GM15510 (cell line): ENCODE data around the gene HSDL2.

Source experiments
- POLR2A ChIP-seq: IDR thresholded peaks from 3 replicates; pipeline ENCODE4 v1.6.1; 2011; ENCODE audit warnings: borderline replicate concordance; ENCODE audit not compliant: insufficient read length; ENCODE audit errors: extremely low read depth

HSDL2 gene

DNA sequence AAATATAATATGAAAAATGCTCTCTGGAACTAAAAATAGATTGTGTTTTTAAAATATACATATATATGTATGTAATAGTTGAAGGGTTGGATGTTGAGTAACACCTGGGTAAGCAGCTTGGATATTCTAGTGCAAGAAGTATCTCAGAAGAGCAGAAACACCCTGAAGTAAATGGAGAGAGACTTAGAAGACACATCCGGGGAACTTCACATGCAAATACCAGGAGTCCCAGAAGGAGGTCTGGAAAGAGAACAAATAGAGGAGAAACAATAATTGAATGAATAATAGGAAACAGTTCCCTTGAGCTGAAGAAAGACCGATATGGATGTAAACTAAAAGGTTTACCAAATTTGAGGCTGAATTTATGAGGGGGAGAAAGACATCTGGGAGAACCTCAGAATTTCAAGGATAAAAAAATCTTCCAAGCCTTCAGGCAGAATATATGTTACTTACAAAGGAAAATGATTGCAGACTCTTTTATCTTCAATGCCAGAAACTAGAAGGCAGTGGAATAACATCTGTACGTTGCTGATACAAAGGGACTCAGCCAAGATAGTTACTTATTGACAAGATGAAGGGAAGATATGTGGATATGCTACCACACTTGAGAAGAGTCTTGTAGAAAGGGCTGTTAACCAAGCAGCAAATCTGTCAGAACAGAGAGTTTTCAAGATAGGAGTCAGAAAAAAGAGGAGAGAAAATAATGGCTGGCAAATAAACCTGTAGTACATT is 42.7 kb downstream of the HSDL2 start:
- TF ChIP-seq POLR2A = no peak

DNA sequence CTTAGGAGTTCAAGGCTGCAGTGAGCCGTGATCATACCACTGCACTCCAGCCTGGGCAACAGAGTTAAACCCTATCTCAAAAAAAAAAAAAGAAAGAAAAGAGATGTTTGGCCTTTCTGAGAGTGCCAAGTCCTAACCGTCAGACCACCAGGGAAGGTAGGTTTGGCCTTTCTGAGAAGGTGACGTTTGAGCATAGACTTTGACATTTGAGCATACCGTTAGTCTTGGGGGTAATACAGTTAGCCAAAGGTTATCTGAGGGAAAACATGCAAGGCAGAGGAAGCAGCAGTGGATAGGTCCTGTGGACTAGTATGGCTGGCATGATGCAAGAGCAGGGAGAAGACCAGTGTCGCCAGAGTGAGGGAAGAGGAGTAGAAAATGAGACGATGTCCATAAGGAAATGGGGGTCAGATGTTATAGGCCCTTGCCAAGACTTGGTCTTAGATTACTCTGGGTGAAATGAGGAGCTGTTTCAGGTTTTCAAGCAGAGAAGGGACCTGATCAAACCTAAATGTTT is 50.2 kb downstream of the HSDL2 start:
- TF ChIP-seq POLR2A = no peak

DNA sequence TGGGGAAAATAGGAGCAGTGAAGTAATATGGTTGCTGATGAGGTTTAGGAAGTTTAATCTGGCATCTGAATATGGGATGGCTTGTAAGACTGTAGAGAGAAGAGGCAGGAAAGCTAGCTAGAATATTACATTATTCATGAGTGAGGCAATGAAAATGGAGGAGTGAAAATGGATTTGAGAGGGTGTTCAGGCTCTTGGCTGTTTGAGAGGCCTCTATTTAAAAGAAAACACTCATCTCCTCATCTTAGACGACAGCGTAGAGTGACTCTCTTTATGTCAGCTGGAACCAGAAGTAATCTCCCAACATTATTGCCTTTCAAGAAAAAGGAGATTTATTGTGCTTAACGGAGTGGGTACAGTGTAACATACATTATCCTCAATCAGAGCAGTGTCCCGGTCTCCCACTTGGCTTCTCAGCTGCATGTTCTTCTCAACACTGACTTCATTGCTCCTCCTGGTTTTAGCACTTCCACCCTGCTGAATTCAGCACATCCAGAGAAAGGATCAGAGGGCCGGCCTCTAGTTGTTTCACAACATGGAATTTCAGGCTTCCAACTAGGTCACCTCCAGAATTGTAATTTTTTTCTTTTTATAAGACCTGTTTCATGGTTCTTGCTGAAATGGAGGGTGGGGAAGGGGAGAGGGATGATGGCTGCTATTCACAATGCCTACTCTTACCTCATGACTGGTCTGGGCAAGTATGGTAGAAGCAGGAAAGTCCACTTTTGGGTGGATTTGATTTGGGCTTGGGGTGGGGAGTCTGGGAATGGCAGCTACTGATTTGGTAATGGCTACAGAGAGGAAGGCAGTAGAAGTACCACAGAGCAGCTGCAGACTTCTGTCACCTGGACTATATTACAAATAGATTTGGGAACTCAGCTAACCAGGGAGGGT is 53.8 kb downstream of the HSDL2 start:
- TF ChIP-seq POLR2A = no peak

DNA sequence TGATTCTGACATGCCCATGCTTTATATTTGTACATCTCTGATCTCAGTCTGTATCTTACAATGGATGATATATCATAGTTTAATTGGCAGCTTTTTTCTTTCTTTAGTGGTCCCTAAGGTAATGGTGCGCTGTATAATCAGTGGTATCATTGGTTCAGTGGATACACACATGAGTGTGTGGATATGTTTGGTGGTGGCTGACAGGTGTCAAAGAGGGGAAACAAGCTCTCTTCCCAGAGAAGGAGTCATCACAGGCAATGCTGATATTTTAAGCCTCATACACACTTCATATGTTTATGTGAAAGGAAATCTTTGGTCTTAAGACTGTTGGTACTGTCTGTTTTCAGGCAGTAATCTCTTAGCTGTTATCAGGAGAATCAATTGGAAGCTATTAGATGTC is 54.6 kb downstream of the HSDL2 start:
- no peak for TF ChIP-seq POLR2A

DNA sequence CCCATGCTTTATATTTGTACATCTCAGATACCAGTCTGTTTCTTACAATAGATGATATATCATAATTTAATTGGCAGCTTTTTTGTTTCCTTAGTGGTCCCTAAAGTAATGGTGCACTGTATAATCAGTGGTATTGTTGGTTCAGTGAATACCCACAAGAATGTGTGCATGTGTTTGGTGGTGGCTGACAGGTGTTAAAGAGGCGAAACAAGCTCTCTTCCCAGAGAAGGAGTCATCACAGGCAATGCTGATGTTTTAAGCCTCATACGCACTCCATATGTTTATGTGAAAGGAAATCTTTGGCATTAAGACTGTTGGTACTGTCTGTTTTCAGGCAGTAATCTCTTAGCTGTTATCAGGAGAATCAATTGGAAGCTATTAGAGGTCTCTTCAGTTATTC is 57.5 kb downstream of the HSDL2 start:
- no peak for TF ChIP-seq POLR2A

DNA sequence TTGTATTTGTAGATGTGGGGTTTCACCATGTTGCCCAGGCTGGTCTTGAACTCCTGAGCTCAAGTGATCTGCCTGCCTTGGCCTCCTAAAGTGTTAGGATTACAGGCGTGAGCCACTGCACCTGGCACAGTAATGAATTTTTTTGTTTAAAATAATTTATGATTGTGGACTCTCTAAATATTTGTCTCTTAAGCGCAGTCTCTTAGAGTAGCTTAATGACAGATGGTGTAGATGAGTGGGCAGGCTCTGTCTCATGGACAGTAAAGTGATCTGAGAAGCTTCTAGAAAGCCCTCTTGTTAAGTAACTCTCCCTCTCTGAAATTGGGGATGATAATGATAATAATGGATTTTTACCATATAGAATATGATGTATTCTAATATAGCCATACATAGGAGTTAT is 59.3 kb downstream of the HSDL2 start:
- TF ChIP-seq POLR2A = no peak

DNA sequence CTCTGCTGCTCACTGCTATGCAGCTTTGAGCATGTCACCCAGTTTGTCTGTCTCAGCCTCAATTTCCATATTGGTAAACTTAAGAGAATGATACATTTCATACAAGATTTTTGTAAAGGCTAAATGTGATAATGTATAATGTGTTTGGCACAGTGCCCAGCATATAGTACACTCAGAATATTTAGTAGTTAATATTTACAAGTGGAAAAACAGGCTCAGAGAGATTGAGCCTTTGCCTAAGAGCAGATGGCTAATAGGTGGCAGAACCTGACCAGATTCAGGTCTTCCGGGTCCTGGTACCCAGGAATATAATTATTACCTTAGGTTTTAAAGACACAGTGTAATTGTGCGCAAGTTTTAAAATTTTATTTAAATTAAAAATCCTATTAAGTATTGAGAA is 59.9 kb downstream of the HSDL2 start:
- TF ChIP-seq POLR2A = no peak

DNA sequence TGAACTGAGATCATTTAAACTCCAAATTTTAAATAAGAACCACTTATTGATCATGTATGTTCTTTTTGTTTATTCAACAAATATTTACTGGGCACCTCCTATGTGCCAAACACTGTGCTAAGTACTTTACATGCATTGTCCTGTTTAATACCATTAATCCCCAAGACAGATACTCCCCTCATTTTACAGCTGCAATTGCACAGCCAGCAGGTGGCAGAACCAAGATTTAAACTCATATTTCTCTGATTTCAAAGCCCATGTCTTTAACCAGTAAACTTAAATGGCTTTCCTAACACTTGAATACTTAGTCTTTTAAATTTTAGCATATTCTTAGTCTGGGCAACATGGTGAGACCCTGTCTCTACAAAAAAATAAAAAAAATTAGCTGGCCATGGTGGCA is 63.3 kb downstream of the HSDL2 start:
- no peak for TF ChIP-seq POLR2A

DNA sequence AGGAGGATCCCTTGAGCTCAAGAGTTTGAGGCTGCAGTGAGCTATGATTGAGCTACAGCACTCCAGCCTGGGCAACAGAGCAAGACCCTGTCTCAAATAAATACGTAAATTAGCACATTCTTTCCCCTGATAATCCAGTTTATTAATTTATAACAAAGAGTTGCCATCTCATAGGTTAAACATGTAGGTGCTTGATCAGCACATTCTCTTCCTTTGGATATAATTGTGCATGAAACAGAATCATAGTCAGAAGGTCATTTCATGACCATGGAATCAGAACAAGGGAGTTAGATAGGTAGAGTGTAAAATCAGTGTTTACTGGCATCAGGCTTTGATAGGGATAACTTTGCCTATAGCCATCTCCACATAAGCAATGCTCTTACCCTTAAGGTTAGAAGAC is 63.7 kb downstream of the HSDL2 start:
- TF ChIP-seq POLR2A = no peak

DNA sequence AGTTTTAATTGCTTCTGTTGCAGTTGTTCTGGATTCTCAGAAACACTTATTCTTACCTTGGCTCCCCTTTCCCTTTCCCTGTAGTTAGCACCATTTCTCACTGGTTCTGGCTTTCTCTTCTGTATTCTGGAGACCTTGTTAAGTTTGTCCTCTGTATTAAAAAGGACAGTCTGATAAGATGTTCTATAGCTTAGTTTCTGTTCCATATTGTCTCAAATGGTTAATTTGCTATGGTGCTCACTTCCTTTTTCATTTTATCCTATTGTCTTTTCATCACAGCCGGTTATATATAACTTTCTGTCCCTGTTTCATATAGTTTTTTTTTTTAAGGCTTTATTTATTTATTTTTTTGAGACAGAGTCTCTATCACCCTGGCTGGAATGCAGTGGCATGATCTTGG is 65.3 kb downstream of the HSDL2 start:
- TF ChIP-seq POLR2A = no peak

DNA sequence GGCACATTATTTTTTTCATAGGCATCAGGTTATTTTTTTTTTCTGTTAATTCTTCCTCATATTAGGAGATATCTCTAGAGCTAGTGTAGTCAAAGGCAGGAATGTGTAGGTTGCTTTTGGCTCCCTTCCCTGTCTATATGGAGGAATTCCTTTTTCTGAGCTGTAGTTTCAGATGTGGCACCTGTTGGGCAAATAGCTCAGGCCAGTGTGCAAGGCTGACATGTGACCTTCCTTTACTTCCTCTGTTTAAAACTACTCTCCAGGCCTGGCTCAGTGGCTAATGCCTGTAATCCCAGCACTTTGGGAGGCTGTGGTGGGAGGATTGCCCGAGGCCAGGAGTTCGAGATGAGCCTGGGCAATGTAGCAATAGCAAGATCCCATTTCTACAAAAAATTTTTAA is 66.2 kb downstream of the HSDL2 start:
- no peak for TF ChIP-seq POLR2A

DNA sequence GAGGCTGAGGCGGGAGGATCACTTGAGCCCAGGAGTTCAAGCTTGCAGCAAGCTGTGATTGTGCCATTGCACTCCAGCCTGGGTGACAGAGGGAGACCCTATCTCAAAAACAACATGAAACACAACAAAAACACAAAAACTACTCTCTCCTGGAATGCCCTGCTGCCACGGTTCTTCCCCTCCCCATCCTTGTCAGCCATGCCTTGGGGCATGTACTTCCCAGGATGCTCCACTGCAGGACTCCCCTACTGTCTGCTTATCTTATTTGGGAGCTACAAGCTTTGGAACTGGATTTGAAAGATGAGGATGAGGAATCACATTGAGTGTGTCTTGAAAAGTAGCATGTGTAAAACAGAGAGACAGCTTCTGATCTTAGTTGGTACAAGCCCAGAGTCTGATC is 66.6 kb downstream of the HSDL2 start:
- no peak for TF ChIP-seq POLR2A

DNA sequence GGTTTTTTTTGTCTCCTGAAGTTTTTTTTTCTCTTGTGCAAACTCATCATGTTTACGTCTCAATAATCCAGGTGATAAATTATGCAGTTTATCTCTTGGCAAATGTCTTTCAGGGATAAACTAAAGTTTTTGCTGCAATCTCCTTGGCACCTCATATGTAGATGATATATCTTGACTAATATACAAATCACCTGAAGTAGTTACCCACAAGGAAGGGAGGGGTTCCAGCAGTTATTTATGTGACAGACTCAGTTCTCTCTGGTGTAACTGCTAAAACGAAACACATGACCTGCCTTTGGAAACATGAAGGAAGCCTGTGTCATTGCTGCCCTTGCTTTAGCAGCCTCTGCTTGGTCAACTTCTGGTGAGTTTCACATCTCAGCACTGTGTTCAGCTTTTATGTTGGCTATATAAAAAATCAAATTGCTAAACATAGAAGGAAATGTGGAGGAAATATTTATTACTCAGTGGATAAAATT is 67.4 kb downstream of the HSDL2 start:
- no peak for TF ChIP-seq POLR2A

DNA sequence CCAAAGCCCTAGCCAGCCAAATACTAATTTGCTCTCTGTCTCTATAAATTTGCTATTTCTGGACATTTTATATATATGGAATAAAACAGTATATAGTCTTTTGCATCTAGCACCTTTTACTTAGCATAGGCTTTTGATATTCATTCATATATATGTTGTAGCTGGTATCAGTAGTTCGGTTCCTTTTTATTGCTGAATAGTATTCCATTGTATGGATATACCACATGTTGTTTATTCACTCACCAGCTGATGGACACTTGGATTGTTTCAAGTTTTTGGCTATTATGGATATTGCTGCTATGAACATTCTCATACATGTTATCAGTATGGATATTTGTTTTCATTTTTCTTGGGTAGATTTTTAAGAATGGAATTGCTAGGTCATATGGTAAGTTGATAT is 82.9 kb downstream of the HSDL2 start:
- TF ChIP-seq POLR2A = no peak

DNA sequence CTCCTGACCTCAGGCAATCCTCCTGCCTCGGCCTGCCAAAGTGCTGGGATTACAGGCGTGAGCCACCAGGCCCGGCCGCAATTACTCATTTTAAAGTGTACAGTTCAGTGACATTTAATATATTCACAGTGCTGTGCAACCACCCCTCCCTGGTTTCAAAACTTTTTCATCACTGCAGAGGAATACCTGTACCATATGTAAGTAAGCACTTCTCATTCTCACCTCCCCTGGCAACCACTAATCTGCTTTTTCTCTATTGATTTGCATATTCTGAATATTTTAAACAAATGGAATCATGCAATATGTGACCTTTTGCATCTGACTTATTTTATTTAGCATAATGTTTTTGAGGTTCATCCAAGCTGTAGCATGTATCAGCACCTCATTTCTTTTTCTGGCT is 85.4 kb downstream of the HSDL2 start:
- no peak for TF ChIP-seq POLR2A

DNA sequence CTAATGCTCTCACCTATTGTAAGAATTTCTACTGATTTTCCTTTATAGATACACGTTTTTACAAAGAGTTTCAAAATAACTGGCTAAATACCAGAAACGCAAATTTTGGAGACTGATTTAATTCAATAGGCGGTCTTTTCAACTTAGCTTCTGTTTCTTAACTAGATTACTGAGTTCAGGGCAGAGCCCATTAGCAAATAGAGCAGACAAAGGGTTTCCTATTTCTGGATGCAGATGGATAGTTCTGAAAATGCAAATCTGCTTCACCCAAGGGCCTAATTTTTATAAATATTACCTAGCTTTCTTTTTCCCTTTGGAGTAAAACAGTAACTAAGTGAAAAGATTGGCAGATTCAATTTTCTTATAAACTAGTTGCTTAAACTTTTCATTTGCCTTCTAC is 93.1 kb downstream of the HSDL2 start:
- no peak for TF ChIP-seq POLR2A

DNA sequence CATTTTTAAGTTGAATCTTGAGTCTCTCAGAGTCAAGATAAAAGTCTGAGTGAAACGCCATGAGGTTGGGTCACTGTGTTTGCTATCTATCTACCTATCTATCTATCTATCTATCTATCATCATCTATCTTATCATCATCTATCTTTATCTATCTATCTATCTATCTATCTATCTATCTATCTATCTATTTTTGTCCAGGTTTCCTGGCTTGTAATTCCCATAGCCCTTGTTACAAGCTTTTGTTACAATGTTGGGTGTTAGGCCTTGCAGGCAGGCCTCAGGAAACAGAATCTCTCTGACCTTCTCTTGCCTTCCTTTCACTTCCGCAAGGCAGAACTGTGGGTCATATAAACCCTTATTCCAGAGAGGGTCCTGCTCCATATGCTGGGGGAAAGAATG is 94.1 kb downstream of the HSDL2 start:
- no peak for TF ChIP-seq POLR2A

DNA sequence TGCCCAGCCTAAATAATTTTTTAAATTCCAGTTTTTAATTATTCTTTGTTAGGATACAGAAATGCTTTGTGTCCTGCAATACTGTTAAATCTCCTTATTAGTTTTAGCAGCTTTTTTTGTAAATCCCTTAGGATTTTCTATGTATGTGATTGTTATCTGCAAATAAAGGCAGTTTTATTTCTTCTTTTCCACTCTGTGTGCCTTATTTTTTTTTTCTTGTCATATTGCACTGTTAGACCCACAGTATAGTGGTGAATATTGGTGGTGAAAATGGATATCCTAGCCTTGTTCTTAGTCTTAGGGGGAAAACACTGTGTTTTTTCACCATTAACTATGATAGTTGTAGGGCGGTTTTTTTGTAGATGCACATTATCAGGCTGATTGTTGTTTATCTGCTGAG is 95.4 kb downstream of the HSDL2 start:
- no peak for TF ChIP-seq POLR2A
